ENCODE results near the gene RPS6KC1. TPM values are rescaled to one million over a fixed set of nuclear protein-coding genes. Genes with fewer than 3 reads are reported as not detected.

RPS6KC1 gene
- total and polyA plus RNA-seq, 9 of the 15 experiments (the other 6 are each of a cell fraction or from before 2014, with no cell fraction given) = 4.3 to 34.6 (median 20.9) TPM

DNA sequence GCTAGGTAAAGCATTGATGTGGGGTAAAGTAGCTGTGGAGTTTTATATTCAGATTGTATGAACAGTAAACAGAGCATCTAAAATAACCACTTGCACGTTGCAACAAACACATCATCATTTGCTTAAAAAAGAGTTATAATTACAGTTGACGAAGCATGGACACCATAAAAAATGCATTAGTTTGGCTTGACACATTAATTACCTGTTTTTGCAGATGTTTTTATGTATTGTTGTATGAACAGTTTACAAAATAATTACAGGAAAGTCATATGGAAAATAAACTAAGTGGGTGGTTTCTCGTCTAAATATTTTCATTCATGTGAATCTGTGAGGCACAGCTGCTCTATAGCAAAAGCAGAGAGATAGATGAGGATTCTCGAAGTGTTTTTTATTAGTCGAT is 108.3 kb downstream of the RPS6KC1 start:
- 82% methylated on average over 5 of the region's 5 CpGs for WGBS (ENCODE audit: insufficient coverage, low coverage, missing lambda C conversion rate)
- Histone ChIP-seq H3K27ac (ENCODE audit: extremely low read depth, low read depth, low read length) (no peak overlapping the region), H3K79me2 (ENCODE audit: control insufficient read depth, insufficient read depth, low read length) (no peaks in the 10 kb centered on the region), H3K9me1 (ENCODE audit: control insufficient read depth, insufficient read depth, low read length) (no peaks in the 10 kb centered on the region), H4K20me1 (replicated peaks; ENCODE audit: control insufficient read depth, insufficient read depth, low read length) (no peaks in the 10 kb centered on the region), H3K4me2 (ENCODE audit: insufficient read depth, low read length) (no peak overlapping the region), H3K36me3 (ENCODE audit: control insufficient read depth, insufficient read depth, low read length) (peaks cover 2% of the 10 kb centered on the region; the same call in 2 of the 3 replicates), H3K9me3 (replicated peaks; ENCODE audit: control insufficient read depth, insufficient read depth, low read depth, low read length) (no peaks in the 10 kb centered on the region), H3K4me1 (replicated peaks in 1 of 2; ENCODE audit: control insufficient read depth in 2 of 2, insufficient read depth in 2 of 2, low read length in 2 of 2) (peaks cover 0 to 2% of the 10 kb centered on the region in 2 experiments; a peak in 2 of 5 replicates), H3K27me3 (ENCODE audit: control insufficient read depth in 2 of 2, insufficient read depth in 2 of 2, low read length in 2 of 2) (no peaks in the 10 kb centered on the region), H3K4me3 (no peak overlapping the region), H3K9ac (ENCODE audit: insufficient read depth in 1 of 2, low read depth in 2 of 2, low read length in 2 of 2) (no peak overlapping the region), H2AFZ (ENCODE audit: low read depth, low read length) (no peak overlapping the region)
- ChIA-PET POLR2A (interaction anchor here (0.6 to 1.6 kb wide), 2 partner anchors 16 to 231 kb away, joined by 3 read pairs; no protein-coding TSS in a partner anchor), CTCF (ENCODE audit: low intra/inter-chr PET ratio) (no interaction called here)
- TF ChIP-seq, protein P1, sequence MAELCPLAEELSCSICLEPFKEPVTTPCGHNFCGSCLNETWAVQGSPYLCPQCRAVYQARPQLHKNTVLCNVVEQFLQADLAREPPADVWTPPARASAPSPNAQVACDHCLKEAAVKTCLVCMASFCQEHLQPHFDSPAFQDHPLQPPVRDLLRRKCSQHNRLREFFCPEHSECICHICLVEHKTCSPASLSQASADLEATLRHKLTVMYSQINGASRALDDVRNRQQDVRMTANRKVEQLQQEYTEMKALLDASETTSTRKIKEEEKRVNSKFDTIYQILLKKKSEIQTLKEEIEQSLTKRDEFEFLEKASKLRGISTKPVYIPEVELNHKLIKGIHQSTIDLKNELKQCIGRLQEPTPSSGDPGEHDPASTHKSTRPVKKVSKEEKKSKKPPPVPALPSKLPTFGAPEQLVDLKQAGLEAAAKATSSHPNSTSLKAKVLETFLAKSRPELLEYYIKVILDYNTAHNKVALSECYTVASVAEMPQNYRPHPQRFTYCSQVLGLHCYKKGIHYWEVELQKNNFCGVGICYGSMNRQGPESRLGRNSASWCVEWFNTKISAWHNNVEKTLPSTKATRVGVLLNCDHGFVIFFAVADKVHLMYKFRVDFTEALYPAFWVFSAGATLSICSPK (IDR thresholded peaks at IDR 0.05; ENCODE audit: borderline replicate concordance) = no peak
- TF ChIP-seq RUNX1 (IDR thresholded peaks at IDR 0.05; ENCODE audit: low read depth) (no peak), GABPA (tag; conservative IDR thresholded peaks at IDR 0.05; ENCODE audit: low read depth) (no peak), GTF2A2 (tag; IDR thresholded peaks at IDR 0.05) (no peak), ZNF175 (CRISPR knock-in tag; IDR thresholded peaks at IDR 0.05; ENCODE audit: low read depth) (no peak), IRF2 (CRISPR knock-in tag; IDR thresholded peaks at IDR 0.05) (no peak), HNRNPH1 (optimal IDR thresholded peaks at IDR 0.05; ENCODE audit: low read depth, low read length) (no peak), HIVEP1 (CRISPR knock-in tag; IDR thresholded peaks at IDR 0.05) (no peak), ZNF75A (CRISPR knock-in tag; IDR thresholded peaks at IDR 0.05) (no peak), NFE2 (IDR thresholded peaks at IDR 0.05; ENCODE audit: low read depth) (no peak), MTF1 (CRISPR knock-in tag; IDR thresholded peaks at IDR 0.05; ENCODE audit: borderline replicate concordance) (no peak), ZBTB8A (IDR thresholded peaks at IDR 0.05; ENCODE audit: partially characterized antibody) (no peak), ARID2 (IDR thresholded peaks at IDR 0.05) (no peak)
- TF ChIP-seq, protein P2, sequence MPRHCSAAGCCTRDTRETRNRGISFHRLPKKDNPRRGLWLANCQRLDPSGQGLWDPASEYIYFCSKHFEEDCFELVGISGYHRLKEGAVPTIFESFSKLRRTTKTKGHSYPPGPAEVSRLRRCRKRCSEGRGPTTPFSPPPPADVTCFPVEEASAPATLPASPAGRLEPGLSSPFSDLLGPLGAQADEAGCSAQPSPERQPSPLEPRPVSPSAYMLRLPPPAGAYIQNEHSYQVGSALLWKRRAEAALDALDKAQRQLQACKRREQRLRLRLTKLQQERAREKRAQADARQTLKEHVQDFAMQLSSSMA (CRISPR knock-in tag; IDR thresholded peaks at IDR 0.05) = no peak
- TF ChIP-seq, protein P3, sequence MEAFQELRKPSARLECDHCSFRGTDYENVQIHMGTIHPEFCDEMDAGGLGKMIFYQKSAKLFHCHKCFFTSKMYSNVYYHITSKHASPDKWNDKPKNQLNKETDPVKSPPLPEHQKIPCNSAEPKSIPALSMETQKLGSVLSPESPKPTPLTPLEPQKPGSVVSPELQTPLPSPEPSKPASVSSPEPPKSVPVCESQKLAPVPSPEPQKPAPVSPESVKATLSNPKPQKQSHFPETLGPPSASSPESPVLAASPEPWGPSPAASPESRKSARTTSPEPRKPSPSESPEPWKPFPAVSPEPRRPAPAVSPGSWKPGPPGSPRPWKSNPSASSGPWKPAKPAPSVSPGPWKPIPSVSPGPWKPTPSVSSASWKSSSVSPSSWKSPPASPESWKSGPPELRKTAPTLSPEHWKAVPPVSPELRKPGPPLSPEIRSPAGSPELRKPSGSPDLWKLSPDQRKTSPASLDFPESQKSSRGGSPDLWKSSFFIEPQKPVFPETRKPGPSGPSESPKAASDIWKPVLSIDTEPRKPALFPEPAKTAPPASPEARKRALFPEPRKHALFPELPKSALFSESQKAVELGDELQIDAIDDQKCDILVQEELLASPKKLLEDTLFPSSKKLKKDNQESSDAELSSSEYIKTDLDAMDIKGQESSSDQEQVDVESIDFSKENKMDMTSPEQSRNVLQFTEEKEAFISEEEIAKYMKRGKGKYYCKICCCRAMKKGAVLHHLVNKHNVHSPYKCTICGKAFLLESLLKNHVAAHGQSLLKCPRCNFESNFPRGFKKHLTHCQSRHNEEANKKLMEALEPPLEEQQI (IDR thresholded peaks at IDR 0.05) = no peak
- no peak for DNase-seq (ENCODE audit: extremely low read depth in 1 of 4, low spot score in 3 of 4)
- no peak for FAIRE-seq
- in situ Hi-C loops (cut with MboI) (no loop called here), intact Hi-C loops (cut with micrococcal nuclease) (no loop called here)
- BruUV-seq (replicated peaks) = no TSS peak
- no peak for ATAC-seq

Measured in K562 (cell line).